Neural cell (in vitro differentiated cells): Measurements from ENCODE around the gene TSPAN16.

Experiments
- EP300 ChIP-seq: fragments of 450-650 bp; conservative IDR thresholded peaks from 2 replicates; pipeline ENCODE4 v1.6.1; 2014; ENCODE audit warnings: antibody characterized with exemption, mild to moderate bottlenecking, moderate library complexity; ENCODE audit not compliant: poor library complexity, severe bottlenecking
- EZH2 ChIP-seq: fragments of 200-600, 300-800 bp; shearing (Covaris generic), sonication (generic); IDR thresholded peaks from 2 replicates; pipeline ENCODE4 v1.6.1; 2014; ENCODE audit warnings: antibody characterized with exemption, low read length, borderline replicate concordance, mild to moderate bottlenecking; ENCODE audit not compliant: insufficient read depth, poor library complexity, severe bottlenecking
- POLR2AphosphoS5 ChIP-seq: IDR thresholded peaks from 2 replicates; pipeline ENCODE4 v1.6.1; 2012
- RAD21 ChIP-seq: fragments of 450-650 bp; conservative IDR thresholded peaks from 2 replicates; pipeline ENCODE4 v1.6.1; 2014; ENCODE audit warnings: antibody characterized with exemption, mild to moderate bottlenecking, moderate library complexity
- TAF1 ChIP-seq: IDR thresholded peaks from 2 replicates; pipeline ENCODE4 v1.6.1; 2012; ENCODE audit warnings: low read depth
- TF ChIP-seq, protein P1 (sequence below): fragments of 450-650 bp; IDR thresholded peaks from 2 replicates; pipeline ENCODE4 v1.5.1; 2014; ENCODE audit warnings: antibody characterized with exemption, mild to moderate bottlenecking, moderate library complexity; ENCODE audit not compliant: poor library complexity, severe bottlenecking
- TF ChIP-seq, protein P2 (sequence below): IDR thresholded peaks from 2 replicates; pipeline ENCODE4 v1.6.1; 2012; ENCODE audit warnings: borderline replicate concordance

DNA sequence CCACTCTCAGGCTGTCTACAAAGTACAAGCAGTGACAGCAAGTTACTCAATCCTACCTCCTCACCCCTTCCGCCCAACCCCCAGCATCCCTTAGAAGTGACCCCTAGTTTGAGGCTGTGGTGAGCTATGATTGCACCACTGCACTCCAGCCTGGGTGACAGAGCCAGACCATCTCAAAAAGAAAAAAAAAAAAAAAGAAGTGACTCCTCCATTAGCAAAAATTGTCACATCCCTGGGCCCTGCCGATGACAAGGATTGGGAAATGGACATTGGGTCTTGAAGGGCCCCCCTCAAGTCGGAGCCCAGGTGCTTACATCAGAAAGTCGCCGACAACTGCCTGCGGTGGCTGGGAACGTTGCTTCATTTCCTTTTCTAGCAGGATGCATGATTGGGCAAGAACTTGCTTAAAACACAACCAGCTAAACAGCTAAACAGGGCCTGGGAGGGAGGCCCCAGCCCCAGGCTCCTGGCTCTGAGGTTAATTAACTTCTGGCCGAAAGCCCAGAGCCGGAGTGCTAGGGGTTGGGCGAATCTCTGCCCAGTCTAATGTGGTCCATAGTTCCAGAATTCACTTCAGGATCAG is 28.2 kb downstream of the TSPAN16 start:
- TF ChIP-seq, protein P1, sequence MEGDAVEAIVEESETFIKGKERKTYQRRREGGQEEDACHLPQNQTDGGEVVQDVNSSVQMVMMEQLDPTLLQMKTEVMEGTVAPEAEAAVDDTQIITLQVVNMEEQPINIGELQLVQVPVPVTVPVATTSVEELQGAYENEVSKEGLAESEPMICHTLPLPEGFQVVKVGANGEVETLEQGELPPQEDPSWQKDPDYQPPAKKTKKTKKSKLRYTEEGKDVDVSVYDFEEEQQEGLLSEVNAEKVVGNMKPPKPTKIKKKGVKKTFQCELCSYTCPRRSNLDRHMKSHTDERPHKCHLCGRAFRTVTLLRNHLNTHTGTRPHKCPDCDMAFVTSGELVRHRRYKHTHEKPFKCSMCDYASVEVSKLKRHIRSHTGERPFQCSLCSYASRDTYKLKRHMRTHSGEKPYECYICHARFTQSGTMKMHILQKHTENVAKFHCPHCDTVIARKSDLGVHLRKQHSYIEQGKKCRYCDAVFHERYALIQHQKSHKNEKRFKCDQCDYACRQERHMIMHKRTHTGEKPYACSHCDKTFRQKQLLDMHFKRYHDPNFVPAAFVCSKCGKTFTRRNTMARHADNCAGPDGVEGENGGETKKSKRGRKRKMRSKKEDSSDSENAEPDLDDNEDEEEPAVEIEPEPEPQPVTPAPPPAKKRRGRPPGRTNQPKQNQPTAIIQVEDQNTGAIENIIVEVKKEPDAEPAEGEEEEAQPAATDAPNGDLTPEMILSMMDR, result no peak
- TF ChIP-seq TAF1, result no peak
- TF ChIP-seq EZH2, result no peak
- no peak for TF ChIP-seq EP300
- TF ChIP-seq, protein P2, sequence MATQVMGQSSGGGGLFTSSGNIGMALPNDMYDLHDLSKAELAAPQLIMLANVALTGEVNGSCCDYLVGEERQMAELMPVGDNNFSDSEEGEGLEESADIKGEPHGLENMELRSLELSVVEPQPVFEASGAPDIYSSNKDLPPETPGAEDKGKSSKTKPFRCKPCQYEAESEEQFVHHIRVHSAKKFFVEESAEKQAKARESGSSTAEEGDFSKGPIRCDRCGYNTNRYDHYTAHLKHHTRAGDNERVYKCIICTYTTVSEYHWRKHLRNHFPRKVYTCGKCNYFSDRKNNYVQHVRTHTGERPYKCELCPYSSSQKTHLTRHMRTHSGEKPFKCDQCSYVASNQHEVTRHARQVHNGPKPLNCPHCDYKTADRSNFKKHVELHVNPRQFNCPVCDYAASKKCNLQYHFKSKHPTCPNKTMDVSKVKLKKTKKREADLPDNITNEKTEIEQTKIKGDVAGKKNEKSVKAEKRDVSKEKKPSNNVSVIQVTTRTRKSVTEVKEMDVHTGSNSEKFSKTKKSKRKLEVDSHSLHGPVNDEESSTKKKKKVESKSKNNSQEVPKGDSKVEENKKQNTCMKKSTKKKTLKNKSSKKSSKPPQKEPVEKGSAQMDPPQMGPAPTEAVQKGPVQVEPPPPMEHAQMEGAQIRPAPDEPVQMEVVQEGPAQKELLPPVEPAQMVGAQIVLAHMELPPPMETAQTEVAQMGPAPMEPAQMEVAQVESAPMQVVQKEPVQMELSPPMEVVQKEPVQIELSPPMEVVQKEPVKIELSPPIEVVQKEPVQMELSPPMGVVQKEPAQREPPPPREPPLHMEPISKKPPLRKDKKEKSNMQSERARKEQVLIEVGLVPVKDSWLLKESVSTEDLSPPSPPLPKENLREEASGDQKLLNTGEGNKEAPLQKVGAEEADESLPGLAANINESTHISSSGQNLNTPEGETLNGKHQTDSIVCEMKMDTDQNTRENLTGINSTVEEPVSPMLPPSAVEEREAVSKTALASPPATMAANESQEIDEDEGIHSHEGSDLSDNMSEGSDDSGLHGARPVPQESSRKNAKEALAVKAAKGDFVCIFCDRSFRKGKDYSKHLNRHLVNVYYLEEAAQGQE, result no peak
- TF ChIP-seq POLR2AphosphoS5, result no peak
- no peak for TF ChIP-seq RAD21
